HL-60 (cell line): ENCODE measurements around the gene DNAL1.

Experiments
- CTCF ChIP-seq: IDR thresholded peaks from one replicate; pipeline ENCODE4 v1.5.1; 2011; ENCODE audit warnings: low read length, control low read depth, inconsistent platforms; ENCODE audit not compliant: insufficient read depth
- GABPA ChIP-seq: IDR thresholded peaks from 2 replicates; pipeline ENCODE4 v1.6.1; 2012; ENCODE audit warnings: low read depth
- POLR2AphosphoS5 ChIP-seq: IDR thresholded peaks from 2 replicates; pipeline ENCODE4 v1.6.1; 2012; ENCODE audit warnings: low read depth
- REST ChIP-seq: IDR thresholded peaks from 2 replicates; pipeline ENCODE4 v1.6.1; 2012; ENCODE audit warnings: low read depth; ENCODE audit not compliant: insufficient replicate concordance

- TF ChIP-seq CTCF, result no peak
- no peak for TF ChIP-seq POLR2AphosphoS5
- no peak for TF ChIP-seq REST
- TF ChIP-seq GABPA, result no peak
Observed at GRCh38 chr14:73674986-73675385, 30.2 kb downstream of the DNAL1 start.
